Measurements from ENCODE around the gene NUBPL.
"Not testable (repeated sequence)": the region's sequence is repeated elsewhere in the genome, so short reads cannot be mapped to it uniquely, and the experiment has no call there.

Gene NUBPL

GRCh38 chr14:31746326-31746725, 185.1 kb downstream of the NUBPL start:
- no peak for DNase-seq

- DNase-seq: no peak
Observed at GRCh38 chr14:31749275-31749674, 188.1 kb downstream of the NUBPL start.

- not testable (repeated sequence) for DNase-seq
Observed at GRCh38 chr14:31751047-31751446, 189.8 kb downstream of the NUBPL start.

GRCh38 chr14:31752867-31753661, 191.9 kb downstream of the NUBPL start:
- no peak for DNase-seq

- DNase-seq: no peak
Observed at GRCh38 chr14:31758941-31759340, 197.7 kb downstream of the NUBPL start.

GRCh38 chr14:31760277-31760676, 199.1 kb downstream of the NUBPL start:
- DNase-seq: no peak

- no peak for DNase-seq
Observed at GRCh38 chr14:31761325-31761724, 200.1 kb downstream of the NUBPL start.

GRCh38 chr14:31763041-31763440, 201.8 kb downstream of the NUBPL start:
- DNase-seq: no peak

GRCh38 chr14:31766315-31766892, 205.2 kb downstream of the NUBPL start:
- DNase-seq: no peak

GRCh38 chr14:31768355-31768754, 207.2 kb downstream of the NUBPL start:
- DNase-seq: no peak

- DNase-seq: no peak
Observed at GRCh38 chr14:31770271-31770670, 209.1 kb downstream of the NUBPL start.

GRCh38 chr14:31774567-31774966, 213.4 kb downstream of the NUBPL start:
- DNase-seq: no peak

GRCh38 chr14:31777312-31777711, 216.1 kb downstream of the NUBPL start:
- no peak for DNase-seq

- no peak for DNase-seq
Observed at GRCh38 chr14:31781578-31781977, 220.4 kb downstream of the NUBPL start.

GRCh38 chr14:31785574-31785973, 224.4 kb downstream of the NUBPL start:
- no peak for DNase-seq

GRCh38 chr14:31787377-31787776, 226.2 kb downstream of the NUBPL start:
- no peak for DNase-seq

GRCh38 chr14:31788340-31788739, 227.1 kb downstream of the NUBPL start:
- DNase-seq: no peak

- DNase-seq: no peak
Observed at GRCh38 chr14:31792726-31793125, 231.5 kb downstream of the NUBPL start.

- DNase-seq: not testable (repeated sequence)
Observed at GRCh38 chr14:31797946-31798345, 236.7 kb downstream of the NUBPL start.

GRCh38 chr14:31802838-31803237, 241.6 kb downstream of the NUBPL start:
- DNase-seq: no peak

- no peak for DNase-seq
Observed at GRCh38 chr14:31806249-31806648, 245.0 kb downstream of the NUBPL start.

- not testable (repeated sequence) for DNase-seq
Observed at GRCh38 chr14:31811693-31812628, 250.8 kb downstream of the NUBPL start.

- not testable (repeated sequence) for DNase-seq
Observed at GRCh38 chr14:31813724-31814490, 252.7 kb downstream of the NUBPL start.

Measured in activated CD8-positive, alpha-beta memory T cell treated with anti-CD3 and anti-CD28 coated beads for 24 hours (primary cell).